H9 (cell line): ENCODE results near the gene CASQ1. TPM values are rescaled to one million over a fixed set of nuclear protein-coding genes. Genes with fewer than 3 reads are reported as not detected.
A peak's percentile ranks its signal among the peaks of the same experiment; 100 is the strongest.

Source experiments
- DNase-seq: peaks from one replicate; pipeline ENCODE4 v3.0.0-alpha.2; 2017
- H2AFZ ChIP-seq: one replicate; pipeline ENCODE4 v1.6.1; 2013; ENCODE audit warnings: mild to moderate bottlenecking, low read length, control low read depth, moderate library complexity
- H2AK5ac ChIP-seq: 2 replicates; pipeline ENCODE4 v1.6.1; 2013; ENCODE audit warnings: low read length, control low read depth, mixed read lengths; ENCODE audit not compliant: insufficient read length
- H2BK120ac ChIP-seq: one replicate; pipeline ENCODE4 v1.6.1; 2013; ENCODE audit warnings: low read depth, mild to moderate bottlenecking, low read length, control low read depth, inconsistent platforms; ENCODE audit not compliant: poor library complexity, severe bottlenecking
- H2BK12ac ChIP-seq: 2 replicates; pipeline ENCODE4 v1.6.1; 2013; ENCODE audit warnings: low read length, control low read depth, mixed read lengths, low read depth; ENCODE audit not compliant: insufficient read length
- H2BK15ac ChIP-seq: 2 replicates; pipeline ENCODE4 v1.6.1; 2013; ENCODE audit warnings: low read depth, low read length, control low read depth
- H2BK20ac ChIP-seq: one replicate; pipeline ENCODE4 v1.6.1; 2013; ENCODE audit warnings: low read depth, mild to moderate bottlenecking, low read length, control low read depth, inconsistent platforms; ENCODE audit not compliant: poor library complexity, severe bottlenecking
- H2BK5ac ChIP-seq: 2 replicates; pipeline ENCODE4 v1.6.1; 2013; ENCODE audit warnings: low read length, control low read depth, mixed read lengths; ENCODE audit not compliant: insufficient read length
- H3K14ac ChIP-seq: 2 replicates; pipeline ENCODE4 v1.6.1; 2013; ENCODE audit warnings: low read length, control low read depth; ENCODE audit not compliant: insufficient read depth
- H3K18ac ChIP-seq: 2 replicates; pipeline ENCODE4 v1.6.1; 2013; ENCODE audit warnings: low read depth, mild to moderate bottlenecking, mixed read lengths, low read length, control low read depth; ENCODE audit not compliant: insufficient read length
- H3K23ac ChIP-seq: 2 replicates; pipeline ENCODE4 v1.6.1; 2013; ENCODE audit warnings: low read length, control low read depth, mixed read lengths, low read depth; ENCODE audit not compliant: insufficient read length
- H3K23me2 ChIP-seq: 2 replicates; pipeline ENCODE4 v1.6.1; 2013; ENCODE audit warnings: low read depth, mild to moderate bottlenecking, mixed read lengths, low read length, control low read depth; ENCODE audit not compliant: insufficient read length, poor library complexity, severe bottlenecking
- H3K27ac ChIP-seq: 2 replicates; pipeline ENCODE4 v1.5.1; 2013; ENCODE audit warnings: low read length, control low read depth, mixed read lengths, low read depth; ENCODE audit not compliant: insufficient read length
- H3K27me3 ChIP-seq: 2 replicates; pipeline ENCODE4 v1.6.1; 2013; ENCODE audit warnings: low read length, control low read depth, inconsistent platforms; ENCODE audit not compliant: insufficient read depth
- H3K4ac ChIP-seq: 2 replicates; pipeline ENCODE4 v1.6.1; 2013; ENCODE audit warnings: low read depth, mild to moderate bottlenecking, control low read depth, inconsistent platforms, low read length, moderate library complexity
- H3K4me1 ChIP-seq: 2 replicates; pipeline ENCODE4 v1.6.1; 2013; ENCODE audit warnings: low read length, control low read depth, inconsistent platforms; ENCODE audit not compliant: insufficient read depth
- H3K4me2 ChIP-seq: 2 replicates; pipeline ENCODE4 v1.6.1; 2013; ENCODE audit warnings: low read length, control low read depth, mixed read lengths; ENCODE audit not compliant: insufficient read length, insufficient read depth
- H3K56ac ChIP-seq: 2 replicates; pipeline ENCODE4 v1.6.1; 2013; ENCODE audit warnings: low read depth, mild to moderate bottlenecking, mixed read lengths, low read length, control low read depth; ENCODE audit not compliant: insufficient read length
- H3K79me1 ChIP-seq: 2 replicates; pipeline ENCODE4 v1.6.1; 2013; ENCODE audit warnings: low read depth, mild to moderate bottlenecking, moderate library complexity, low read length, control low read depth, inconsistent platforms; ENCODE audit not compliant: insufficient read depth, poor library complexity, severe bottlenecking
- H3K79me2 ChIP-seq: 2 replicates; pipeline ENCODE4 v1.6.1; 2013; ENCODE audit warnings: low read length, control low read depth, inconsistent platforms; ENCODE audit not compliant: insufficient read depth
- H3K9ac ChIP-seq: 2 replicates; pipeline ENCODE4 v1.6.1; 2013; ENCODE audit warnings: low read length, control low read depth, mixed read lengths; ENCODE audit not compliant: insufficient read length; ENCODE audit errors: extremely low read depth
- H3K9me3 ChIP-seq: one replicate; pipeline ENCODE4 v1.6.1; 2013; ENCODE audit warnings: low read depth, low read length, inconsistent platforms; ENCODE audit not compliant: control insufficient read depth
- H3T11ph ChIP-seq: one replicate; pipeline ENCODE4 v1.6.1; 2013; ENCODE audit warnings: mild to moderate bottlenecking, low read length, control low read depth, inconsistent platforms
- H4K20me1 ChIP-seq: one replicate; pipeline ENCODE4 v1.6.1; 2013; ENCODE audit not compliant: control insufficient read depth, insufficient read length, insufficient read depth
- H4K5ac ChIP-seq: 2 replicates; pipeline ENCODE4 v1.6.1; 2013; ENCODE audit warnings: low read depth, mild to moderate bottlenecking, mixed read lengths, low read length, control low read depth; ENCODE audit not compliant: insufficient read length
- H4K8ac ChIP-seq: replicated peaks from 2 replicates; pipeline ENCODE4 v1.6.1; 2013; ENCODE audit warnings: low read length, control low read depth, mixed read lengths, low read depth; ENCODE audit not compliant: insufficient read length
- H4K91ac ChIP-seq: 2 replicates; pipeline ENCODE4 v1.6.1; 2013; ENCODE audit warnings: low read depth, mild to moderate bottlenecking, moderate library complexity, mixed read lengths, low read length, control low read depth; ENCODE audit not compliant: insufficient read length
- H3K27ac Mint-ChIP-seq, 3 experiments: 2 replicates in 2 of 3; 3 replicates in 1 of 3; pipeline ENCODE4 v1.8.0; 2020 to 2021; ENCODE audit warnings: mixed read lengths in 3 of 3, mild to moderate bottlenecking in 1 of 3, moderate library complexity in 1 of 3
- H3K27me3 Mint-ChIP-seq: 2 replicates; pipeline ENCODE4 v1.8.0; 2021; ENCODE audit warnings: low read depth, mild to moderate bottlenecking, moderate library complexity, mixed read lengths
- H3K36me3 Mint-ChIP-seq, 3 experiments: 2 replicates in 2 of 3; 3 replicates in 1 of 3; pipeline ENCODE4 v1.8.0; 2020 to 2021; ENCODE audit warnings: low read depth in 3 of 3, mixed read lengths in 3 of 3; ENCODE audit not compliant: insufficient read depth in 1 of 3
- H3K4me1 Mint-ChIP-seq, 2 experiments: 2 replicates each; pipeline ENCODE4 v1.8.0; 2020; ENCODE audit warnings: mixed read lengths in 2 of 2
- H3K4me3 Mint-ChIP-seq, 2 experiments: 2 replicates in 1 of 2; 3 replicates in 1 of 2; pipeline ENCODE4 v1.8.0; 2020 to 2021; ENCODE audit warnings: mild to moderate bottlenecking in 2 of 2, mixed read lengths in 2 of 2, moderate library complexity in 1 of 2
- H3K9me3 Mint-ChIP-seq, 2 experiments: 2 replicates in 1 of 2; 3 replicates in 1 of 2; pipeline ENCODE4 v1.8.0; 2020; ENCODE audit warnings: mild to moderate bottlenecking in 2 of 2, mixed read lengths in 2 of 2, moderate library complexity in 1 of 2
- CTCF ChIP-seq: fragments of 200-600 bp; sonication (generic); conservative IDR thresholded peaks from 3 replicates; pipeline ENCODE4 v1.8.0; 2021; ENCODE audit warnings: antibody characterized with exemption, mild to moderate bottlenecking
- WGBS: extraction: QIAGEN DNeasy Blood & Tissue Kit; methylation state at CpG from one replicate; pipeline ENCODE4 v1.1.7; 2013; ENCODE audit warnings: missing lambda C conversion rate, low lambda C conversion rate, mixed read lengths; ENCODE audit not compliant: insufficient read length; ENCODE audit errors: extremely low coverage; 5-methylcytosine and 5-hydroxymethylcytosine counted together
- total RNA-seq: library from RNA; stranded (reverse); gene quantifications from 2 replicates; pipeline ENCODE4 v1.2.1, GENCODE V29; 2021

The CASQ1 gene
- total RNA-seq, 1 experiment from 2014 or later = 0.55 TPM

DNA sequence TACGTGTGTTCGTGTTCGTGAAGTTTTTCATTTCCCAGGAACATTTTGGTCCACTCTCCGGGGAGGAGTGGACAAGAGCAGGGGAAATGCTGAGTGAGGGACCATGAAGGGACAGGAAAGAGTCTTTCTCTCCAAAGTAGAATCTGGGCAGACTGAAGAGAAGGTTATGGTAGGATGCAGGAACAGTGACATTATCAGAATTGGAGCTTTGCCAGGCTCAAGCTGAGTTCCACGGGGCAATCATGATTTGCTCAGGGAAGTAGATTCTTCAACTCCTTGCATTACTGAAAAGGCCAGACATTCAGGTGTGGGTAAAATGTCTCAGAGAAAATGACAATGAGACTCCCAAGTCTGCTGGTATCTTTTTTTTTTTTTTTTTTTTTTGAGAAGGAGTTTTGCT, 22.4 kb upstream of the CASQ1 start:
- no peak overlapping the region for H2BK15ac ChIP-seq

More for the DNA sequence above, 22.4 kb upstream of the CASQ1 start:
- Histone ChIP-seq H4K8ac (no peak overlapping the region), H3K79me2 (no peaks in the 10 kb centered on the region), H2AFZ (no peak overlapping the region), H4K5ac (no peak overlapping the region), H3K4me2 (no peak overlapping the region), H4K20me1 (no peaks in the 10 kb centered on the region), H3K9me3 (no peaks in the 10 kb centered on the region), H3K23ac (no peak overlapping the region), H2BK12ac (no peak overlapping the region), H3K56ac (no peak overlapping the region), H4K91ac (no peak overlapping the region), H2BK20ac (no peak overlapping the region), H2AK5ac (no peak overlapping the region), H2BK5ac (no peak overlapping the region), H3K4me1 (peaks cover 26% of the 10 kb centered on the region), H3K27ac (no peak overlapping the region), H3K27me3 (no peaks in the 10 kb centered on the region), H2BK120ac (no peak overlapping the region), H3K79me1 (no peaks in the 10 kb centered on the region), H3K14ac (no peak overlapping the region), H3T11ph (no peak overlapping the region), H3K23me2 (no peaks in the 10 kb centered on the region), H3K18ac (no peak overlapping the region), H3K4ac (no peak overlapping the region), H3K9ac (no peak overlapping the region)
- no CpG with 5 or more reads among the region's 5 CpGs for WGBS
- Mint-ChIP-seq H3K4me3 (no peak overlapping the region), H3K9me3 (no peaks in the 10 kb centered on the region; a peak in 1 of 5 replicates), H3K27me3 (peaks cover 56% of the 10 kb centered on the region), H3K4me1 (peaks cover 53 to 62% of the 10 kb centered on the region in 2 experiments), H3K36me3 (peaks cover 0 to 3% (median 0%) of the 10 kb centered on the region in 3 experiments; a peak in 1 of 7 replicates), H3K27ac (peak overlapping the region in 1 of 3 experiments; percentile 18; a peak in 1 of 7 replicates)
- no peak for TF ChIP-seq CTCF
- no peak for DNase-seq
